Measurements from ENCODE around the gene MFRP. TPM values are rescaled to one million over a fixed set of nuclear protein-coding genes. Genes with fewer than 3 reads are reported as not detected.

MFRP gene
- total RNA-seq, 1 experiment from 2014 or later: not detected

GRCh38 chr11:119355091-119355843 is 8.8 kb upstream of the MFRP start:
- BruUV-seq (replicated peaks): no TSS peak
- no peaks in the 10 kb centered on the region for H3K9me3 ChIP-seq (ENCODE audit: control insufficient read depth, insufficient read depth, low read depth, low read length)
- no peaks in the 10 kb centered on the region for H3K36me3 ChIP-seq (ENCODE audit: control insufficient read depth, insufficient read depth, low read length)
- in situ Hi-C loops (cut with HindIII; ENCODE audit: low pct_unique_long_range_greater_than_20kb, low sequenced_read_pairs) (no loop called here), intact Hi-C loops (cut with micrococcal nuclease; ENCODE audit: unreplicated experiment) (no loop called here)
- no peak overlapping the region for H3K27ac ChIP-seq (ENCODE audit: low read length)
- ChIA-PET POLR2A (no interaction called here), CTCF (interaction anchor here (0.6 to 1.2 kb wide), 6 partner anchors 17 to 817 kb away, joined by 3 to 10 read pairs (median 4); no protein-coding TSS in a partner anchor)
- no peak overlapping the region for H3K4me3 ChIP-seq (ENCODE audit: low read depth in 2 of 2, low read length in 2 of 2)
- ATAC-seq (no peak), DNase-seq (ENCODE audit: low read depth, low spot score) (no peak)
- TF ChIP-seq SIN3A (IDR thresholded peaks at IDR 0.05; ENCODE audit: borderline replicate concordance, insufficient read depth, low read depth, low read length): no peak
- TF ChIP-seq, protein P1, sequence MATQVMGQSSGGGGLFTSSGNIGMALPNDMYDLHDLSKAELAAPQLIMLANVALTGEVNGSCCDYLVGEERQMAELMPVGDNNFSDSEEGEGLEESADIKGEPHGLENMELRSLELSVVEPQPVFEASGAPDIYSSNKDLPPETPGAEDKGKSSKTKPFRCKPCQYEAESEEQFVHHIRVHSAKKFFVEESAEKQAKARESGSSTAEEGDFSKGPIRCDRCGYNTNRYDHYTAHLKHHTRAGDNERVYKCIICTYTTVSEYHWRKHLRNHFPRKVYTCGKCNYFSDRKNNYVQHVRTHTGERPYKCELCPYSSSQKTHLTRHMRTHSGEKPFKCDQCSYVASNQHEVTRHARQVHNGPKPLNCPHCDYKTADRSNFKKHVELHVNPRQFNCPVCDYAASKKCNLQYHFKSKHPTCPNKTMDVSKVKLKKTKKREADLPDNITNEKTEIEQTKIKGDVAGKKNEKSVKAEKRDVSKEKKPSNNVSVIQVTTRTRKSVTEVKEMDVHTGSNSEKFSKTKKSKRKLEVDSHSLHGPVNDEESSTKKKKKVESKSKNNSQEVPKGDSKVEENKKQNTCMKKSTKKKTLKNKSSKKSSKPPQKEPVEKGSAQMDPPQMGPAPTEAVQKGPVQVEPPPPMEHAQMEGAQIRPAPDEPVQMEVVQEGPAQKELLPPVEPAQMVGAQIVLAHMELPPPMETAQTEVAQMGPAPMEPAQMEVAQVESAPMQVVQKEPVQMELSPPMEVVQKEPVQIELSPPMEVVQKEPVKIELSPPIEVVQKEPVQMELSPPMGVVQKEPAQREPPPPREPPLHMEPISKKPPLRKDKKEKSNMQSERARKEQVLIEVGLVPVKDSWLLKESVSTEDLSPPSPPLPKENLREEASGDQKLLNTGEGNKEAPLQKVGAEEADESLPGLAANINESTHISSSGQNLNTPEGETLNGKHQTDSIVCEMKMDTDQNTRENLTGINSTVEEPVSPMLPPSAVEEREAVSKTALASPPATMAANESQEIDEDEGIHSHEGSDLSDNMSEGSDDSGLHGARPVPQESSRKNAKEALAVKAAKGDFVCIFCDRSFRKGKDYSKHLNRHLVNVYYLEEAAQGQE (IDR thresholded peaks at IDR 0.05; ENCODE audit: insufficient read depth in 1 of 2, low read depth in 2 of 2, low read length in 1 of 2): no peak
- TF ChIP-seq, protein P2, sequence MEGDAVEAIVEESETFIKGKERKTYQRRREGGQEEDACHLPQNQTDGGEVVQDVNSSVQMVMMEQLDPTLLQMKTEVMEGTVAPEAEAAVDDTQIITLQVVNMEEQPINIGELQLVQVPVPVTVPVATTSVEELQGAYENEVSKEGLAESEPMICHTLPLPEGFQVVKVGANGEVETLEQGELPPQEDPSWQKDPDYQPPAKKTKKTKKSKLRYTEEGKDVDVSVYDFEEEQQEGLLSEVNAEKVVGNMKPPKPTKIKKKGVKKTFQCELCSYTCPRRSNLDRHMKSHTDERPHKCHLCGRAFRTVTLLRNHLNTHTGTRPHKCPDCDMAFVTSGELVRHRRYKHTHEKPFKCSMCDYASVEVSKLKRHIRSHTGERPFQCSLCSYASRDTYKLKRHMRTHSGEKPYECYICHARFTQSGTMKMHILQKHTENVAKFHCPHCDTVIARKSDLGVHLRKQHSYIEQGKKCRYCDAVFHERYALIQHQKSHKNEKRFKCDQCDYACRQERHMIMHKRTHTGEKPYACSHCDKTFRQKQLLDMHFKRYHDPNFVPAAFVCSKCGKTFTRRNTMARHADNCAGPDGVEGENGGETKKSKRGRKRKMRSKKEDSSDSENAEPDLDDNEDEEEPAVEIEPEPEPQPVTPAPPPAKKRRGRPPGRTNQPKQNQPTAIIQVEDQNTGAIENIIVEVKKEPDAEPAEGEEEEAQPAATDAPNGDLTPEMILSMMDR (IDR thresholded peaks at IDR 0.05): no peak
- TF ChIP-seq TCF7L2 (IDR thresholded peaks at IDR 0.05; ENCODE audit: low read depth, low read length): no peak
- no peak for TF ChIP-seq POLR2AphosphoS5 (IDR thresholded peaks at IDR 0.05; ENCODE audit: low read depth, low read length)
- H3K4me1 ChIP-seq (ENCODE audit: control insufficient read depth, insufficient read depth, low read length): peaks cover 3% of the 10 kb centered on the region; the same call in 1 of the 2 replicates
- H3K27me3 ChIP-seq (ENCODE audit: control insufficient read depth, insufficient read depth, low read length): no peaks in the 10 kb centered on the region

- in situ Hi-C loops (cut with HindIII; ENCODE audit: low pct_unique_long_range_greater_than_20kb, low sequenced_read_pairs): no loop called here
Measured at GRCh38 chr11:119352857-119353260, 6.4 kb upstream of the MFRP start.

More at GRCh38 chr11:119352857-119353260, 6.4 kb upstream of the MFRP start:
- TF ChIP-seq, protein P1 (IDR thresholded peaks at IDR 0.05; ENCODE audit: insufficient read depth in 1 of 2, low read depth in 2 of 2, low read length in 1 of 2): no peak
- TF ChIP-seq, protein P2 (IDR thresholded peaks at IDR 0.05): no peak
- TF ChIP-seq POLR2AphosphoS5 (IDR thresholded peaks at IDR 0.05; ENCODE audit: low read depth, low read length): no peak
- no peak for TF ChIP-seq SIN3A (IDR thresholded peaks at IDR 0.05; ENCODE audit: borderline replicate concordance, insufficient read depth, low read depth, low read length)
- TF ChIP-seq TCF7L2 (IDR thresholded peaks at IDR 0.05; ENCODE audit: low read depth, low read length): no peak
- H3K9me3 ChIP-seq (ENCODE audit: control insufficient read depth, insufficient read depth, low read depth, low read length): no peaks in the 10 kb centered on the region
- no peaks in the 10 kb centered on the region for H3K27me3 ChIP-seq (ENCODE audit: control insufficient read depth, insufficient read depth, low read length)
- ChIA-PET CTCF (interaction anchor here (0.6 kb wide), 1 partner anchor 59 kb away, joined by 3 read pairs; no protein-coding TSS in a partner anchor), POLR2A (interaction anchor here (0.6 kb wide), 1 partner anchor 104 kb away, joined by 3 read pairs; no protein-coding TSS in a partner anchor)
- H3K4me1 ChIP-seq (ENCODE audit: control insufficient read depth, insufficient read depth, low read length): peaks cover 3% of the 10 kb centered on the region; the same call in 1 of the 2 replicates
- ATAC-seq (no peak), DNase-seq (ENCODE audit: low read depth, low spot score) (no peak)
- H3K27ac ChIP-seq (ENCODE audit: low read length): no peak overlapping the region
- intact Hi-C loops (cut with micrococcal nuclease; ENCODE audit: unreplicated experiment): no loop called here
- H3K36me3 ChIP-seq (ENCODE audit: control insufficient read depth, insufficient read depth, low read length): no peaks in the 10 kb centered on the region
- no peak overlapping the region for H3K4me3 ChIP-seq (ENCODE audit: low read depth in 2 of 2, low read length in 2 of 2)
- no TSS peak for BruUV-seq (replicated peaks)
